Progenitor cell of endocrine pancreas (in vitro differentiated cells): ENCODE measurements around the gene AP4E1. TPM values are rescaled to one million over a fixed set of nuclear protein-coding genes. Genes with fewer than 3 reads are reported as not detected.

Experiments used
- DNase-seq: peaks from one replicate; pipeline ENCODE4 v3.0.0; 2021; ENCODE audit warnings: low spot score; ENCODE audit not compliant: unreplicated experiment
- H3K27ac Mint-ChIP-seq: 2 replicates; pipeline ENCODE4 v1.8.0; 2021; ENCODE audit warnings: mild to moderate bottlenecking, moderate library complexity, mixed read lengths
- H3K27me3 Mint-ChIP-seq: 2 replicates; pipeline ENCODE4 v1.8.0; 2021; ENCODE audit warnings: mixed read lengths
- H3K36me3 Mint-ChIP-seq: 2 replicates; pipeline ENCODE4 v1.8.0; 2022; ENCODE audit warnings: mixed read lengths; ENCODE audit not compliant: insufficient read depth
- H3K4me1 Mint-ChIP-seq: 2 replicates; pipeline ENCODE4 v1.8.0; 2021; ENCODE audit warnings: low read depth, mixed read lengths
- H3K4me3 Mint-ChIP-seq: 2 replicates; pipeline ENCODE4 v1.8.0; 2021; ENCODE audit warnings: low read depth, mild to moderate bottlenecking, moderate library complexity, mixed read lengths
- H3K9me3 Mint-ChIP-seq: 2 replicates; pipeline ENCODE4 v1.8.0; 2021; ENCODE audit warnings: low read depth, mixed read lengths
- CTCF ChIP-seq: fragments of 200-600 bp; sonication (generic); IDR thresholded peaks from one replicate; pipeline ENCODE4 v1.5.0; 2021; ENCODE audit warnings: antibody characterized with exemption, mild to moderate bottlenecking; ENCODE audit not compliant: unreplicated experiment
- total RNA-seq: library from RNA; stranded (reverse); gene quantifications from 2 replicates; pipeline ENCODE4 v1.2.1, GENCODE V29; 2021

Gene AP4E1
- total RNA-seq, 1 donor from 2014 or later: 10.5 TPM

- Mint-ChIP-seq H3K27me3 (no peaks in the 10 kb centered on the region), H3K27ac (no peak overlapping the region), H3K4me3 (no peak overlapping the region), H3K4me1 (no peaks in the 10 kb centered on the region), H3K36me3 (peaks cover 64% of the 10 kb centered on the region), H3K9me3 (peaks cover 47% of the 10 kb centered on the region)
- DNase-seq: no peak
- TF ChIP-seq CTCF: no peak
Observed at GRCh38 chr15:50959717-50960116, 51.2 kb downstream of the AP4E1 start.

GRCh38 chr15:50964075-50964474, 55.6 kb downstream of the AP4E1 start:
- H3K9me3 Mint-ChIP-seq: peaks cover 52% of the 10 kb centered on the region
- H3K27me3 Mint-ChIP-seq: no peaks in the 10 kb centered on the region
- DNase-seq: no peak
- no peak overlapping the region for H3K4me3 Mint-ChIP-seq
- no peaks in the 10 kb centered on the region for H3K4me1 Mint-ChIP-seq
- TF ChIP-seq CTCF: no peak
- H3K27ac Mint-ChIP-seq: no peak overlapping the region
- H3K36me3 Mint-ChIP-seq: peaks cover 68% of the 10 kb centered on the region

GRCh38 chr15:50968353-50968752, 59.9 kb downstream of the AP4E1 start:
- Mint-ChIP-seq H3K9me3 (peaks cover 37% of the 10 kb centered on the region), H3K4me3 (no peak overlapping the region), H3K27me3 (no peaks in the 10 kb centered on the region), H3K36me3 (peaks cover 55% of the 10 kb centered on the region), H3K27ac (no peak overlapping the region), H3K4me1 (no peaks in the 10 kb centered on the region)
- TF ChIP-seq CTCF: no peak
- DNase-seq: no peak

- Mint-ChIP-seq H3K4me3 (no peak overlapping the region), H3K27me3 (no peaks in the 10 kb centered on the region), H3K9me3 (peaks cover 28% of the 10 kb centered on the region), H3K27ac (no peak overlapping the region), H3K4me1 (no peaks in the 10 kb centered on the region), H3K36me3 (peaks cover 49% of the 10 kb centered on the region)
- DNase-seq: no peak
- no peak for TF ChIP-seq CTCF
Observed at GRCh38 chr15:50970524-50970923, 62.0 kb downstream of the AP4E1 start.

GRCh38 chr15:50971115-50971514, 62.6 kb downstream of the AP4E1 start:
- DNase-seq: no peak
- no peak for TF ChIP-seq CTCF
- Mint-ChIP-seq H3K4me1 (no peaks in the 10 kb centered on the region), H3K27me3 (no peaks in the 10 kb centered on the region), H3K27ac (no peak overlapping the region), H3K36me3 (peaks cover 47% of the 10 kb centered on the region), H3K4me3 (no peak overlapping the region), H3K9me3 (peaks cover 29% of the 10 kb centered on the region)

GRCh38 chr15:50971542-50971941, 63.1 kb downstream of the AP4E1 start:
- H3K27ac Mint-ChIP-seq: no peak overlapping the region
- H3K9me3 Mint-ChIP-seq: peaks cover 29% of the 10 kb centered on the region
- DNase-seq: no peak
- peaks cover 47% of the 10 kb centered on the region for H3K36me3 Mint-ChIP-seq
- no peaks in the 10 kb centered on the region for H3K4me1 Mint-ChIP-seq
- H3K4me3 Mint-ChIP-seq: no peak overlapping the region
- H3K27me3 Mint-ChIP-seq: no peaks in the 10 kb centered on the region
- no peak for TF ChIP-seq CTCF
